Activated T-cell treated with anti-CD3 and anti-CD28 coated beads for 48 hours (primary cell): ENCODE data around the gene DLGAP1.
A peak's percentile ranks its signal among the peaks of the same experiment; 100 is the strongest.
"Not testable (repeated sequence)": the region's sequence is repeated elsewhere in the genome, so short reads cannot be mapped to it uniquely, and the experiment has no call there.

Experiments
- DNase-seq: peaks from one replicate; pipeline ENCODE4 v3.0.0-alpha.2; 2020; ENCODE audit warnings: low read depth

The DLGAP1 gene

DNA sequence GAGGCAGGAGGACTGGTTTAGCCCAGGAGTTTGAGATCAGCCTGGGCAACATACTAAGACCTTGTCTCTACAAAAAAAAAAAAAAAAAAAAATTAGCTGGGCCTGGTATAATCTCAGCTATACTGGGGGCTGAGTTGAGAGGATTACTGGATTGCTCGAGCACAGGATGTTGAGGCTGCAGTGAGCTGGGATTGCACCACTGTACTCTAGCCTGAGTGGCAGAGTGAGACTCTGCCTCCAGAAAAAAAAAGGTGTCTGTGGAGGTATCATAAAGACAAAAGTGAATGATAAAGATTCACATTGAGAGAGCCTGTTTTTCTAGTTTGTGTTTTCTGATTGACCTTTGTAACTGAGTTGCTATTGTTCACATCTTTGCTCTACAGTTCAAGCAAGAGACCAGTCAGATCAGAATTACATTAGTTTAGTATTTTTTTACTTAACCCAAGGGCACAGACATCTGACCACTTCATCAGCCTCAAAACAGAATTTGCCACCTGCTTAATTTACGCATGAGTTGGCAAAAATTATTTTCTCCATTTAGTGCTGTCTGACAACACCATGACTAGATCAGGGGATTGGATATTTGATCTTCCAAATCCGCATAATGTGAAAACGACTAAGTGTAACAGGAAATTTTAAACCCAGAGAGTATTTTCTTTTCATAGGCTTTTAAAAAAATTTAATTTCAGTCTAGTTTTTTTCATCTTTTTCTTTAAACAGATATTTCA is 734.1 kb downstream of the DLGAP1 start:
- DNase-seq, result no peak

DNA sequence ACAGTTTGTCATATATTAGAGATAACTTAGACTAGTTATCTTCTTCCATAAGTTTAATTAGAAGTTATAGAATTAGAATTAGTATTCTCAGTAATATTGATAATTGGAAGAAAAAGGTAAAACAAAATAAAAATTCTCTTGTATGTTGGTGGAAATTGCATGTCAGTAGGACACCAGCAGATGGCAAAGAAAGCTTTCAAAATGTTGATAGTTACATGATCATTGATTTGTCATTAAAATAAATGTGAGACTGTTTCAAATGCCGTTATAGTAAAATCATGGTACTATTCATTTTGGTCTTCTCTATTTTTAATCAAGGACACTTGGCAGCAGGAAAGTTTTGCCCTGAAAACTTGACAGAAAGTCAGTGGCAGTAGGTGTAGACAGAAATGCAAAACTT is 734.9 kb downstream of the DLGAP1 start:
- DNase-seq, result no peak

DNA sequence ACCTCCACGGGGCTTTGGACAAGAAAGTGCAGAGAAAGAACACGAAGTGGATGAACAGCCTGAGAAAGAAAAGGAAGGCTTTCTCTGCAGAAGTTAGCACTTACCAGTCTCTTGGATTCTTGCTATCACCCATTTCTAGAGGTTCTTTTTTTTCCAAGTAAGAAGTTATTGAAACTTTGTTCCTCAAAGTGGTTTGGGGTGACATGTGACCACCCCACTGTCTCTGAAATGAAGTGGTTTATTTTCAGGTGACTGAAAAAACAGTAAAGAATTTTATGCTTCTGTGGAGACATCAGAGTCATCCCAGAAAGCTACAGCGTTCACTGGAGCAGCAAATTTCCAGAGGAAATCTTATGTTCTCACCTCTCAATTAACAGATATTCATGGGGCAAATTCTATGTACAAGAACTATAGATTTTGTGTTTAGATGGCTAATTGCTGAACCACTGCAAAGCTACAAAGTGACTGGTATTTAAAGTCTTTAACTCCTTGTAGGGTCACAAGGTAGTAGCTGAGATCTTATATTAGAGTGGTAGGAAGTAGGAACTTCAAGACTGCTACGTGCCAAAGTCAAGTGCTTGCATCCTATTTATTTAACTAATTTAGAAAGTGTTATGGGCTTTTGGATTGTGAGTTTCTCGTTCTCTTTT is 737.6 kb downstream of the DLGAP1 start:
- DNase-seq, result no peak

DNA sequence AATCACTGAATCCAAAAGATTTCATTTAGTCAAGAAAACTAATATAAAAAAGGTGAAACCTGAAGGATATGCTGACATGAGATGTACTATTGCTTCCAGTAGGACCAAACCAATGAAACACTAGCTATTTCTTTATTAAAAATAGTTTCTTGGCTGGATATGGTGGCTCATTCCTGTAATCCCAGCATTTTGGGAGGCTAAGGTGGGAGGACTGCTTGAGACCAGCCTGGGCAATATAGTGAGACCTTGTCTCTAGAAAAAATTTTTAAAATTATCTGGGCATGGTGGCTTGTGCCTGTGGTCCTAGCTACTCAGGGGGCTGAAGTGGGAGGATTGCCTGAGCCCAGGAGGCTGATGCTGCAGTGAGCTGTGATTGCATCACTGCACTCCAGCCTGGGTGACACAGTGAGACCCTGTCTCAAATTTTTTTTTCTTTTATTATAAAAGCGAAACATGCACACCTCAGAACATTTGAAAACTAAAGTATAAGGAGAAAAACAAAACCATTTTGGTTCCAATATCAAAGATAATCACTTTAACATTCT is 738.9 kb downstream of the DLGAP1 start:
- DNase-seq, result no peak

DNA sequence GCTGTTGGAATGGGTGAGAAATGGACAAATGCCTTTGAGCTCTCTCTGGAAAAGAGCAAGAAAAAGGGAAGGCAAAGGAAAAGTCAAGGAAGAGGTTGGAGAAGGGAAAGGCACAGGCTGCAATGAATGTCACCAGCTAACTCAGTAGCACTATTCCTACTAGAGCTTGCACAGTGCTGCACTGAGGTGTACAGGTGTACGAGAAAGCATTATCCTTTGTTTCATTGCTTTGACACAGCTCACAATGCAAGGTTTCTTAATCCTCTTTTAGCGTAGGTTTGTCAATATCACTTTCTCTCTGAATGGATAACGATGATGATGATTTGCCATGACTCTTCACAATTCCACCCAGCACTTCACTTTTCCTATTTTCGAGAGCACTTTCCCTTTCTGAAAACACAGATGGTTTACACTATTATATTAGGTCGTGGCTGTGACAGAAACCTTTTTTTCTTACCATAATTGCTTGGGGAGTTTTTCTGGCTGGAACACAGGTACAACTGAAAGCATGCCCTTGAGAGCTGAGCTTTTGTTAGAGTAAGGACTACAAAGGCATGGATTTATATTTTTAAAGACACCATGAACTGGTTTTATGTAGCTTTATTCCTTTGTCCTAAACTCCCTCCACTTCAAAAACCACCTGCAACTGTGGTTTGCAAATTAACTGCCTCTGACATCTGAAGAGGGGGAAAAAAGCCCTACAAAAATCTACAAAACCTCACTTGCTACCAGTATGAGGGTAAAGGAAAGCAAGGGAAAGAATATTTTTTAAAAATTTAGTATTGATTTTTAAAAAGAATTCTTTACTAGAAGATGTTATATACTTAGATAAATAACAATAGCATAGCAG is 739.7 kb downstream of the DLGAP1 start:
- no peak for DNase-seq

DNA sequence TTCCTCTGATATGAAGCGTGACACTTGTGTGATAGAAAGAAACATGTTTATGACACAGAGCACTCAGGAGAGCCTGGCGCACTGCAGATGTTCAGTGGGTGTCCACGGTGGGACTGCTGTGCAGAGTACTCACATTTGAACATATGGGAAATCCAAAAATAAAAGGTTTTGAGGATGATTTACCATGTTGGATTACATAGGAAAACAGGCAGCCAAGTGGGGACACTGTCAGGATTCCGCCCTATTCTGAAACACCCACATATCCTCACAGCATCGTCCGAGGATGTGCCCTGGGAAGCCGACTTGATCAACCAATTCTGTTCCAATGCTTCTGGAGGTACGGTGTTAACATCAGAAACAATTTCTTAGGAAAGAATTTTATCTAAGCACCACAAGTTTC is 741.4 kb downstream of the DLGAP1 start:
- DNase-seq, result no peak

DNA sequence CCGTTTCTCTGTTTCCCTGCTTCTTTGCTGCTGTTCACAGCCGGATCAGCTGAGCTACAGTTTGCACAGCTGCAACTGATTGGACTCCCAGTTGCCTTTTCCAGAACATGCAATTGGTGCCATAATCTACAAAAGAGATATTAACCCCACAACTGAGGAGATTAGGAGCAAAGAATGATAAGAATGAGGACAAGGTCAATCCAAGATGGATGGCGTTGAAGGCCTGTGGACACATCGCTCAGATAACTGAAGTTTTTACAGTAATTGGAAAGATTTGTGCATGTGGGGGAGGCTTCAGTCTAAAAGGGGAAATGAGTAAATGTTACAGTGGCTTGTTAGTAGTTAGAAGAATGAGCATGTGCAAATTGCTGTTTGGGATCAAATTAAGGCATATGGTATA is 741.9 kb downstream of the DLGAP1 start:
- no peak for DNase-seq

DNA sequence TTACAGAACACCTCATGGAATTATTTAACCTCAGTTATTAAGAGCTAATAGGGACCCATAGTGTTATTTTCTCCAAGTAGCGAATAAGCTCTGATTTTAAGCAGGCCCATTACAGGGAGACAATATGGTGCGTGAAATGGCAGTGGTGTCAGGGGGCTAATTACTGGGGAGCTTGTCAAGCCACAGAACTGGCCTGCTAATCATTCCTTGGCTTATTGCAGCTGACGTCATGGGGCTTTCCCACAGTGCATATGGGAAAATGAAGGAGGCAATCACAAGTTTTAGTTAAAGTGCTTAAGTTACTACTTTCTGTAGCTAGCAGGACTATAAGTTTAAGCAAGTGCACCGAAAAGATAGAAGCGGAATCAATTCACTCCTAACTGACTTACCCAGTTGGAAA is 742.6 kb downstream of the DLGAP1 start:
- DNase-seq, result no peak

DNA sequence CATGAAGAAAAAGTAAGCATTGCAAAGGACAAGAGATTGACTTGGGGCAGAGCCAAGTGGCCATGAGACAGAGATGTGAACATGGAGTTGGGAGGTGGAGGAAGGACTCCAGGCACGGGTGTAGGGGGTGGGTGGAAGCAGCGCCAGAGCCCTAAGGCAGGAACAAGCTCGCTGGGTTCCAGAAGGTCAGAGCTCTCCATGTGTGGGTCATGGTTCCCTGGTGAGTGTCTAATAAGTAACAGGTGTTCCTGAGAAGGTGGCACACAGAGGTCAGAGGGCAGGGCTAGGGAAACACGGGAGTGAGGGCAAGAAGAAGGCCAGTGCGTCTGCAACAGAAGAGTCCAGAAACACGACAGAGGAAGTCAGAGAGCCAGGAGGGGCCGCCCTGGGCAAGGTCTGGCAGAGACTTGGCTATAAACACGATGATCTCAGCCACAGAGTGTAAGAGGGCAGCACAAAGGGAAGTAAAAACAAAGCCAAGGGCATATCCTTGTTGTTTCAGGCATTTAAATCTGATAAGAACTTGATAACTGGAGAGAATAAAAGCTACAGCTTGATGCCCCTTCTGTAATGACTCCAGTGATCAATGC is 744.3 kb downstream of the DLGAP1 start:
- DNase-seq, result no peak

DNA sequence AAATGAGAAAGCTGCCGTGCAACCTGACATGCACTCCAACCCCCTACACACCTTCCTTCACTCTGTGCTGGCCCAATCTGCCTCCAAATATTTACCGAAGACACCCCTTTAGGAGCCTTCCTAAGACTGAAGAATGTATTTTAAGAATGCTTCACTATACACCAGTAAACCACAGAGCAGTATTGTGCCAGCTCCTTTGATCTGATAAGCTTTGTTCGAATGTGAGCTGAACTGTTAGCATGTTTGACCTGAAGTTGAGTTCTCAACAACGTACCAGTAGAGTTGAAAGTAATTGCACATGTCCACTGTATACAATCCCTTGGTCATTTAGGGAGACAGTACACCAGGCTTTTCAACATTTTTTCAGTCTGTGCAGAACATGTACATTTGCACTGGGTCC is 745.9 kb downstream of the DLGAP1 start:
- no peak for DNase-seq

DNA sequence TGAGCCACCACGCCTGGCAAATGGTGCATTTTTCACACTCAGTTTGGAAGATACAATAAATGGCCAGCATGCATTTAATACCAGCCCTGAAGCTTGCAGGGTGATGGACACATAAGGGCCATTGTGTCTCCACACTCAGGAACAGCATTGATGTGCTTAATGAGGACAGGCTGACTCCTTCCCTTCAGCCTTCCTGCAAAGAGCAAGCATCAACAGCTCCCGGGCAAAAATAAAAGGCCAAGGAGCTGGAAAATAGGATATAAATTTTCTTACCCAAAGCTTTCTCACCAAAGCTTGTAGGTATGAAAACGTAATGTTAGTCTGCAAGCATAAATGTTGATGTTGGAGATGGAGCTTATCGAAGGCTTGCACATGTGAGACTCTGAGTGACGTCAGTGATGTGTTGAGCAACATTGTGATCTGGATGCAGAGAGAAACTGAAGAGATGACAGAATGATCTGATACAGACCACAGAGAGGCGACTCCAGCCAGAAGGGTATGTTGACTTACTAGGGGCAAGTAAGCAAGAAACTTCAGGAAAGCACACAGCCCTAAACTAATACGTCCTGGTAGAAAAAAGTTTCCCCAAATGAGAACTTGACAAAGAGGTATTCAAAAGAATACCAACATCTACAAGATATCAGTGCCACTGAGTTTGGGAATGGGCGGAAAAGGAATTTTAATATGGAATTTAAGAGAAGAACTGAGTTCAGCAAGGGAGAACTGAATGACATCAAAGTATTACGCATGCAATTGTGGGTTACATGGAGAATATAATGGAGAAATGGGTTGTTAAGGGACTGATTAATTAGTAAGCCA is 748.6 kb downstream of the DLGAP1 start:
- no peak for DNase-seq

DNA sequence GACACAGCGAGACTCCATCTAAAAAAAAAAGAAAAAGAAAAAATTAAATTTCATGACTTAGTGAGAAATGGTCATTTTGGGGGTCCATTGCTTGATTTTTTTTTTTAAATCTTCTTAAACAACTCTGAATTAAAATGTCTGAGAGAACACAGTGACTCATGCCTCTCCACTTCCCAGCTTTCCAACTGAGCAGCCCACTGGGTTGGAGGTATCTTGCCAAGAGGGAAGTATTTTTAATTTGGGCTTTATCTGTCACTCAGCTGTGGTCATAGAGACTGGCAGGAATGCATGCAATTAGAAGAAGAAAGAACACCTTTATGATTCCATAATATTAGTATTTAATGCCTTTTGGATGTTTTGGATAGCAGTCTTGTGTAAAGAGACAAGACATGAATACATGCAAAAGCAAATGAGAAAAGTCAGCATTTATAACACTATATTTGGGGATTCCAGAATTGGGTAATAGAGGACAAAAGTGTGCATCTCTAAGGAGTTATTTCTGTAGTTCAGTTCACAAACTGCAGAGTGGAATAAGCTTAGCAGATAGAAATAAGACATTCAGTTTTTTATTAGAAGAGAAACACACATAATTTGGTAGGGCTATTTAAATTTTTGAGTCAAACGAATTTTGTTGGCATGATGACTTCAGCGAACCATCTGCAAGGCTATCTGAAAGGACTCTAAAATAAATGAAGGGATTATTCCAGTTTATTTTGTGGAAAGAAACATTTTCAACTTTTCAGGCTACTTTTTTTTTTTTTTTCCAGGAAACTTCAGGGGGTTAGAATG is 750.4 kb downstream of the DLGAP1 start:
- no peak for DNase-seq

DNA sequence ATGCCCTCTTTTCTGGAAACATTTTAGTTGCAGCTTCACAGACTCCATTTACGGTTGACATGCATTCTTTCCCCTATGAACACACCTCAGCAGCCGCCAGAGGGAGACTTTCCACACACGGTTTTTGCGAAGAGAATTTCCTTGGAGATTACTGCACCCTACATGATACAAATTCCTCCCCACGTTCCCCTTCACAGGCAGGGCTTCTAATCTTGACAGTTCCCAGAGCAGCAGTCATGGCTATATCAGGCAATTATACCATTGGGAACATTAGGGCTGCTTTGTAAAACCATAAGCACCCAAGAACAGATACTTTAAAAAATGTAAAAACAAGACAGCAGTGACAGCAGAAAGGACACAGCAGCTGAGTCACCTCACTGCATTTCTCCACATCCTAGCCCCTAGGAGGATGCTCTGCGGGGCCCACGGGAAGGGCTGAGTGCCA is 751.4 kb downstream of the DLGAP1 start:
- DNase-seq, result peak; percentile 7

DNA sequence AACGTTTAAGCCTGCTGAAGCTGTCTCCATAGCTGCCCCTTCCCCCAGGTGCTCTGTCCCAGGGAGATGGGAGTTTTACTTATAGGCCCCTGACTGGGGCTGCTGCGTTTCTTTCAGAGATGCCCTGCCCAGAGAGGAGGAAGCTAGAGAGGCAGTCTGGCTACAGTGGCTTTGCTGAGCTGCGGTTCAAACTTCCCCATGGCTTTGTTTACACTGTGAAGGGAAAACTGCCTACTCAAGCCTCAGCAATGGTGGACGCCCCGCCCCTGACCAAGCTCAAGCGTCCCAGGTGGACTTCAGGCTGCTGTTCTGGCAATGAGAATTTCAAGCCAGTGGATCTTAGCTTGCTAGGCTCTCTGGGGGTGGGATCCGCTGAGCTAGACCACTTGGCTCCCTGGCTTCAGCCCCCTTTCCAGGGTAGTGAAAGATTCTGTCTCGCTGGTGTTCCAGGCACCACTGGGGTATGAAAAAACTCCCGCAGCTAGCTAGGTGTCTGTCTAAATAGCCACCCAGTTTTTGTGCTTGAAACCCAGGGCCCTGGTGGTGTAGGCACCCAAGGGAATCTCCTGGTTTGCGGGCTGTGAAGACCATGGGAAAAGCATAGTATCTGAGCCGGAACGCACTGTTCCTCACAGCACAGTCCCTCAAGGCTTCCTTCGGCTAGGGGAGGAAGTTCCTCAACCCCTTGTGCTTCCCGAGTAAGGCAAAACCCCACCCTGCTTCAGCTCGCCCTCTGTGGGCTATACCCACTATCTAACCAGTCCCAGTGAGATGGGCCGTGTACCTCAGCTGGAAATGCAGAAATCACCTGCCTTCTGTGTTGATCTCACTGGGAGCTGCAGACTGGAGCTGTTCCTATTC is 755.2 kb downstream of the DLGAP1 start:
- DNase-seq, result not testable (repeated sequence)

DNA sequence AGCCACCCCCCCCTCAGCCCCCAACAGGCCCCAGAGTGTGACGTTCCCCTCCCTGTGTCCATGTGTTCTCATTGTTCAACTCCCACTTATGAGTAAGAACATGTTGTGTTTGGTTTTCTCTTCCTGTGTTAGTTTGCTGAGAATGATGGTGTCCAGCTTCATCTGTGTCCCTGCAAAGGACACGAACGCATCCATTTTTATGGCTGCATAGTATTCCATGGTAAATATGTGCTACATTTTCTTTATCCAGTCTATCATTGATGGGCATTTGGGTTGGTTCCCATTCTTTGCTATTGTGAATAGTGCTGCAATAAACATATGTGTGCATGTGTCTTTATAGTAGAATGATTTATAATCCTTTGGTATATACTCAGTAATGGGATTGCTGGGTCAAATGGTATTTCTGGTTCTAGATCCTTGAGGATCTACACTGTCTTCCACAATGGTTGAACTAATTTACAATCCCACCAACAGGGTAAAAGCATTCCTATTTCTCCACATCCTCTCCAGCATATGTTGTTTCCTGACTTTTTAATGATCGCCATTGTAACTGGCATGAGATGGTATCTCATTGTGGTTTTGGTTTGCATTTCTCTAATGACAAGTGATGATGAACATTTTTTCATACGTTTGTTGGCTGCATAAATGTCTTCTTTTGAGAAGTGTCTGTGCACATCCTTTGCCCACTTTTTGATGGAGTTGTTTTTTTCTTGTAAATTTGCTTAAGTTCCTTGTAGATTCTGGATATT is 760.9 kb downstream of the DLGAP1 start:
- DNase-seq, result not testable (repeated sequence)

DNA sequence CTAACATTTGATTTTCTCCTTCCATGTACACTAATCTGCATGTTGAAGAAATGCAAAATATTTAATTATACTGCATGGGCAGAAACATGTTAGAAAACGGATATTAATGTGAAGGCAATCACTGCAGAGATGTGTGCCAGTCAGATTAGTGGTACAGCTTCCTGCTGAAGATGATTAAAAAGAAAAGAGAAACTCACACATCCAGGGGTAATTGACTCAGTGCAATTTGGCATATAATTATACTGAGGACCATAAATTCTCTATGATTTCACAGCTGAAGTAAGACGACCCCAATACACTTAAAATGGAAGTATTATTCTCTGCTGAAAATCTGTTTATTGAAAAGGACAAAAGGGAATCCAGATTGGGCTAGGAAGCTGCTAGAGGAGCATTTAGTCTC is 761.7 kb downstream of the DLGAP1 start:
- no peak for DNase-seq

DNA sequence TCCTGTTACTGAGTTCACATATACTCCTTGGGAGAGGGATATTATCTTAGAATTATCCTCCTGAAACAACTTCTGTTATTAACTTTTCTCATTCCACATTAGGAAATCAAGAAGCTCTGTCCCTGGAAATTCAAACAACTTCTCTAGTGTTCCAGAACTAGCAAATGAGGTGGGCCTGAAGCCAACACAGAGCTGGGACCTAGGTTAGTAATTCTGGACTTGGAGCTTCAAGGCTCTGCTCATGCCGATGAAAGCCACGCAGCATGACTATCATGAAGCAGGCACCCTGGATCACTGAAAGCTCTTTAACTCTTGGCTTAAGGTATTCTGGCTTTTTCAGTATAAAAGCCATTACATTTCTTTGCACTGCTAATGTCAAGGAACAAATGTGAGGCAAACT is 762.4 kb downstream of the DLGAP1 start:
- no peak for DNase-seq

DNA sequence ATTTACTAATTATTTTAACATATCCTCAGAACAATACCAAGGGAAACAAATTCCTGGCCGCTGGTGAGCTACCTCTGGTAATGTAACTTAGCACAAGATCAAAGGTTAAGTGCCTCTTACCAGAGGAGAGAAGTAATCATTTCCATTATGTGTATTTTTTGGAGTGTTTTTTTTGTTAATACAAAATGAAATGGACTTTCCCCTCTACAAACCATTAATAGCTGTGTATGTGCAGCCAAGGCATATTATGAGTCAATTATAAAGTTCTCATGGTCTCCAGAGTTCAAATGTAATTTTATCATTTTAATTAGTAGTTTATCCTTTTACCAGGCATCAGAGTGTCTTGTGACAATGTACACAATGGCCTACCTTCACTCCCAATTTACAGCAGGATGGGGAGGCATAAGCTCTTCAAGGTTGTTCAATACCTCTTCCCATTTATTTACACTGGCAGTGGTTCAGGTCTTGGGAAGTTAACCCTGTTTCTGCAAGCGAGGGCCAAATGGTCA is 762.9 kb downstream of the DLGAP1 start:
- no peak for DNase-seq

DNA sequence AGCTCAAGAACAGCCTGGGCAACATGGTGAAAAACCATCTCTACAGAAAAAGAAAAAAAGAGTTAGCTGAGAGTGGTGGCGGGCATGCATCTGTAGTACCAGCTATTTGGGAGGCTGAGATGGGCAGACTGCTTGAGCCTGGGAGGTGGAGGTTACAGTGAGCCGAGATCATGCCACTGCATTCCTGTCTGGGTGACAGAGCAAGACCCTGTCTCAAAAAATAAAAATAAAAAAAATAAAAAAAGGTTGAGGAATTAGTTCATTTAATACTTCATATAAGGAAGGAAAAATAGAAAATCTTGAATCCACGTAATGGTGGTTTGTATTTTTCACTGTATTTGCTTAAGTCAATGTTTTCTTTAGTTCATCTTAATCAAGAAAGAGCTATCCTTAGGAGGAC is 763.4 kb downstream of the DLGAP1 start:
- DNase-seq, result no peak
